Inflammatory macrophage treated with lipopolysaccharide for 1 hour (primary cell): ENCODE results near the gene SLC12A2.

Experiments
- DNase-seq, 2 donors: peaks; one replicate each; pipeline ENCODE4 v3.0.0-alpha.2; 2020 to 2022

The SLC12A2 gene

DNA sequence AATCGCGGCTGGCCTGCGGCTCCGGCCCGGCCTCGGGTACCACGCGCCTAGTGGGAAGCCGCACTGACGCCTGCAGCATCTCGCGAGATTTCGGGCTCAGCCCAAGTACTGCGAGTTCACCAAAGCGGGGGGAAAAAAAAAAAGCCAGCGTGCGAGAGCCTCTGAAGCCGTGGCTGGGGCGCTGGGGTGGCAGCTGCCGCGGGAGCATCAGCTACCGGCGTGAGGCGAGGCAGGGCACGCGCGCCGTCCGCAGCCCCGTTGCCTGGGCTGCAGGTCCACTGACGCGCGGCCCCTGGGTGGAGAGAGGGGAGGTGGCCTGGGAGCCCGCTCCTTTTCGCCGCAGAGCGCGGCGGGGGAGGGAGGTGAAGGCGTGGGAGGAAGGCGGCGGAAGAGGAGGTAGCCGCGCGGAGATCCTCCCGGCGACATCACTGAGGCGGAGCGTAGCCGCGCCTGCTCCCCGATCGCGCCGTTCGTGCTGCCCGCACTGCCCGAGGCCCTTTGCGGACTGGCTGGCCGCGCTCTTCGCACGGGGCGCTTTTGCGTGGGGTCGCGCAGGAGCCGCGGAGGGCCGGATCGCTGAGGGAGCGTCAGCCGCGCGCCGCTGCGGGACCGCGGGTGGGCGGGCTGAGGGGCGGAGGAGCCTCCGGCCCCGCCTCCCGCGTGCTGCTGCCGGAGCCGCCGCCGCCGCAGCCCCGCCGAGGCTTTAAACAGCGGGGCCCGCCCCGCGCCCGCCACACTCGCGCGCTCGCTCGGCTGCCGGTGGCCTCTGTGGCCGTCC is at the start of gene SLC12A2:
TSS of gene SLC12A2 (plus strand) at position 734 of the 778 bp plus-strand sequence. CDS start 189 bp downstream, outside the sequence.
- peak; percentile 90 for DNase-seq

DNA sequence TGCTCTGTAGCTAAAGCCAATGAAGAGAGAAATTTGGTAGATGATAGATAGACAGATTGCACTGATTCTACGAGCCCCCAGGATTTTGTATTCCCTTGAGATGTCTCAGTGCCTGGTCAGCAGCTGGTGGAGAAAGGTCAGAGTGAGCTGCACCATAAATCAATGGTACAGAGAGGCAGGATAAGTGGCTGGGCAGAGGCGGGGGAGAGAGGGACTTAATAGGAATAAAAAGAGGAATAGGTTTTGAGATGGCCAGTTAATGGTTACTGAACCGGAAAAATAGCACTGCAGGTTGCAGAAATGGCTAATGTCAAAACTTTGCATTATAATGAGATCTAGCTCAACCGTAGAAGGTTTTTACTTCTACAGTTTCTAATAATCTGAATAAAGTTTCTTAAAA is 47.9 kb upstream of the SLC12A2 start:
- no peak for DNase-seq

DNA sequence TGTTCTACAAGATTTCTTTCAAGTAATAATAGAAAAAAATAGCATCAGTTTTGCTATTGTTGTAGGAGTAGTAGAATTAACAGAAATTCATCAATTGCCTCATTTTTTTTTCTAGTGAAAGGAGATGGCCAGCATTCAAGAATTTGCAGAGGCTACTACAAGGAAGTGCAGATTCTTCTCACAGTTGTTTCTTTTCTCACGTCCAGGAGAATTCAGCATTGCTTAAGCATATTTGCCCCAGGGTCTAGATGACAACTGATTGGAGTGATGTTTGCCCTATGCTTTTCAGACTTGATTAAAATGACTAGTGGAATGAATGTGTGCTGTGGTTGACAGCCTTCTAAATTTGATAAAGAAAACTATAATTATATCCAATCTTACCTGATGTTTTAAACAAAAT is 46.6 kb upstream of the SLC12A2 start:
- no peak for DNase-seq

DNA sequence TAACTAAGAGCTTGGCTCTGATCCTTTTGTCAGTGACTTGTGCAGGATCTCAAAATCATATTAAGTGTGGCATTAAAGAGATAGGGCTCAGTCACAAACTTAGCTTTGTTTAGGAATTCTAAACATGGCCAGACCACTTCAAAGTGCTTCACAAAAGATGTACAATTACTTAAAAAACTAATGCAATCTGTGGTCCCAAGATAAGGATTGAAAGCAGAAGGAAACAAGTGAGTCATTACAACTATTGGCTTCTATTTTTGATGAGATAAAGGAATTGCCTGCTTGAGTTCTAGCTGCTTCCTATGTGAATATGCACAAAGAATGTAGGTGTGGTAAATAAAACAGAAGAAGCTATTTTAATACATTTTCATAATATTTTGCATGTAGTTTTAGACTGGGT is 44.9 kb upstream of the SLC12A2 start:
- DNase-seq: peak in 1 of 2 donors; percentile 1

DNA sequence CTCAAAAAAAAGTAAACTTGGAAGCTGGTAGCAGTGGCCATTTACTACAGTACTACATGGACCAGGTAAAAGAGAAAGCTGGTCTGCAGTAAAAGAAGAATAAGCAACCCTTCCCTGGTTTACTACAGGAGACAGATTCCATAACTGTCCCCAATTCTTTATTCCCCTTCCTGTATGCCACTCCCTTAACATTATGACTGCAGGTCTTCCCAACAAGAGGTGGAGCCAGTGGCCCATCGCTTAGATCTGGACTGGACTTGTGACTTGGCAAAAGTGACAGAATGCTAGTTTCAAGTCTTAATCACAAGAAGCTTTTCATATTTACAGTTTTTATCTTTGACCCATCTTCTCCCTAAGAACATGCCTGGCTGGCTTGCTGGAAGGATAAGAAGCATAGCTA is 42.6 kb upstream of the SLC12A2 start:
- no peak for DNase-seq

DNA sequence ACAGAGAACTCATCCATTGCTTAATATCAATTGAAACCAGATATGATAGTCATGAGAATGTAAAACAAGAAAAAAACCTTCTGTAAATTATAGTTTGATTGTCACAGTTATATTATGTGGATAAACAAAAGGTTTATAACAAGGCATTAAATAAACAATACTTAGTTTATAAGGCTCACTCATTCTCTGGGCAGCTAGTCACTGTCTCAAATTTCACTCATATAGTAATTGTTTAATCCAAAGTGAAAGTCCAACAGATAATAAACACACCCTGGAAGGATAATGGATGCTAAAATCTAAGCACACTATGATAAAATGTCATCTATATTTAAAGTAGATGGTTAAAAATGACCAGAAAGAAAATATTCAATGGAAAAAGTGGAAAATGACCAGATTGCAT is 30.8 kb upstream of the SLC12A2 start:
- no peak for DNase-seq

DNA sequence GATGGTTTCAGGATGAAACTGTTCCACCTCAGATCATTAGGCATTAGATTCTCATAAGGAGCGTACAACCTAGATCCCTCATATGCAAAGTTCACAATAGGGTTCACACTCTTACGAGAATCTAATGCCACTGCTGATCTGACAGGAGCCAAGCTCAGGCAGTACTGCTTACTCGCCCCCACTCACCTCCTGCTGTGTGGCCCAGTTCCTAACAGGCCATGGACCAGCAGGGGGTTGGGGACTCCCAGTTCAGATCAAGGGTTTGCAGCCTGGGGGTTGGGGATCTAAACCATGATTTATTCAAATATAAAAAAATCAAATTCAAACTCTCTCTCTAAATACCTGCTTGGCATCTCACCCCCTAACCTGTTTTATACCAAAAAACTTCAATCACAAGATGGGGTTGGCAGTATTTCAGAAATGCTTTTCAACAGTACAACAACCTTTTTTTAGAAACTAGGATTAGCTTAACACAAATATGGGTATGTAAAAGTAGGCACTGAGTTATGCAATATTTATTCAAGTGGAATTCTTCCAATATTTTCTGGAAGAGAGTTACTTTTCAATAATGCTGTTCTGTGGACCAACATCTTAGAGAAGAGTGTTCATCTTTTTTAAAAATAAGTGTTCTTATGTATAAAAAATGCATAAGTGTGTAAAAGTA is 30.1 kb upstream of the SLC12A2 start:
- no peak for DNase-seq

DNA sequence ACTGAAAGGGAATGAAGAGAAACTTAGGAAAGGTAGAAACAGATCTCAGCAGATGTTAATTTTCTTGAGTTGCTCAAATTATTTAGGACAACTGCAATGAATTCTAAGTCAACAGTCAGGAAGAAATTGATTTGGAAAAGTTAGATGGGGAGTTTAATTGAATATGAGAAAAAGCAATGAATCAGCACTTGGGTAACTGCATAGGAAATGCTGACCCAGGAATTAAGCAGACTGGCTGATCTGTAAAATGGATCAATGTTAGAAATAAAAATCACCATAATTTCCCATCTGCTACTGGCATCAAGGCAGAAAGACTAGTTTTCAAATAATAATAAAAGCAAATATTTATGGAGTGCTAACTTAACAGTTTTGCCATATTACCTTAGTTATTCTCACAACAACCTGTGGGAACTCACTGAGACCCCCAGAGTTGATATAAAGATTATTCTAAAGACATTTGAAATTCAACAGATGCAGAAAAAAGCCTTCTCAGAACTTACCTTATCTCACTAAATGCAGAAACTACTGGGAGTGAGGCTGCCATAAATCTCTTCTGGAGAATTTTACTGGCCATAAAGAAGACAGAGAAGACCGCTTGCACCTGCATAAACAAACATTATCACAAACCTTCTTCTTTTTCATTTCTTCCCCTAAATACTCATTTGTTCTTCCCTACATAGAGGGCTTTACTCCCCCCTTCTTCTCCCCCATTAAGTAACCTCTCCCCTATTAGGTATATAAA is 22.8 kb upstream of the SLC12A2 start:
- DNase-seq: no peak

DNA sequence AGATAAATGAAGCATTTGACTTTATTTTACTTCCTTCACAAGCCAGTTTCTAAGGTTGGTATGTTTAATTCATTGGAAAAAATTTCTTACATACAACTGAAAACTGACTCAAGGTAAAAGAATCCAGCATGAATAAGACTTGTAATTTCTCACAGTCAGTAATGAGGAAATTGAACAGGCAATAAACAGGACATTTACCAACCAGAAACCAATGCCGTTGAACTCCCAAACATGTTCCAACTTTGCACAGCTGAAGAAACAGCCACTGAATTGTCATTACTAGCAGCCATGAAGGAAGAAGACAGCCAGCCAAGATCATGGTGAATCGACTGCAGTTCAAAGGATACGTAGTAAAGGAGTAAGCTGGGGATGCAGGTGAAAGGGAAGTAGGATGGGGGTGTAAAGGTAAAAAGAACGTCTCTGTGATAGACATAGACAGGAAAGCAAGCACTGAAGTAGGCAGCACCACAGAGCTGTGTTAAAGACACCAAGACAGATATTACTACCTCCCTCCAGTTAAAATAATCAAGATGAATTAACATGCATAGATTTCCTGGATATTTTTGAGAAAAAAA is 21.3 kb upstream of the SLC12A2 start:
- no peak for DNase-seq

DNA sequence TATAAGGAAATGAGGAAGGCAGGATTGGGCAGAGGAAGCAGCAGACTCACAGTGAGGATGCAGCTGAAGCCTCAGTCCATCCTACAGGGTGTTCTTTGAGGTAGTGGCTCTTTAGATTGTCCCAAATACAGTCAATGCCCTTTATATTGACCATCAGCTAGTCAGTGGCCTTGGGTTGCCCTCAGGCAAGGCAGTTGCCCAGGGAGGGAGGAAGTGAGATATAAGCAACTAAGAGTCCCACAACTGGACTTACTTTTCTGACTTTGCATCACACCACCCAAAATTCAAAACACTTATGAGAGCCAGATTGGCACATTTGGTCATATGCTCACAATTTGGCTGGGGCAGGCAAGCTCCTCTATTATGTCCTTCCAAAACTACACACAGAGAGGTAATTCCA is 9.4 kb upstream of the SLC12A2 start:
- no peak for DNase-seq

DNA sequence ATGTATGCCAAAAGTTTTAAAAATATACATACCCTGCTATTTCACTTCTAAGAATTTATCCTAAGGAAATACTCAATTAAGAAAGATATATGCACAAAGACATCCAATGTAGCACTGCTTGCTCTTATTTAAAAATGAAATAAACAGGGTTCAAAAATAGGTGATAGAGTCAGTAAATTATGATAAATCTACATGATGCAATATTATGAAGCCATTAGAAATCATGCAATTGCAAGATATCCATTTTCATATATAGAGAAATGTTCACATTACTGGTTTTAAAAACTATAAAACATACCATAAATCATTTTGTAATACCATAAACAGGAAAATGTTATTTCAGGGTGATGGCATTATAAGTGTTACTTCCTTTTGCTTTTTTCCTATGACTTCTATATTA is 8.6 kb upstream of the SLC12A2 start:
- DNase-seq: no peak

DNA sequence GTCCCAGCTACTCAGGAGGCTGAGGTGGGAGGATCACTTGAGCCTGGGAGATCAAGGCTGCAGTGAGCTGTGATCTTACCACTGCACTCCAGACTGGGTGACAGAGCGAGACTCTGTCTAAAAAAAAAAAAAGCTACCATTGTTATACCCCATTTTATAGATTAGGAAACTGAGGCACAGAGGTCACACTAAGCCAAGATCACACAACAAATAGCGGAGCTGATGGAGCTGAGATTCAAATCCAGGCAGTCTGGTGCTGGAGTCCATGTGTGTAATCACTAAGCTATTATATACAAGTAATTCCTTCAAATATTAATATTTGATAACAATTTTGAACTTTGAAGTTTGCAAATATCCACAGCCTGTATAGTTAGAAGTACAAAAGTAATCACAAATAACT is 6.0 kb upstream of the SLC12A2 start:
- DNase-seq: no peak

DNA sequence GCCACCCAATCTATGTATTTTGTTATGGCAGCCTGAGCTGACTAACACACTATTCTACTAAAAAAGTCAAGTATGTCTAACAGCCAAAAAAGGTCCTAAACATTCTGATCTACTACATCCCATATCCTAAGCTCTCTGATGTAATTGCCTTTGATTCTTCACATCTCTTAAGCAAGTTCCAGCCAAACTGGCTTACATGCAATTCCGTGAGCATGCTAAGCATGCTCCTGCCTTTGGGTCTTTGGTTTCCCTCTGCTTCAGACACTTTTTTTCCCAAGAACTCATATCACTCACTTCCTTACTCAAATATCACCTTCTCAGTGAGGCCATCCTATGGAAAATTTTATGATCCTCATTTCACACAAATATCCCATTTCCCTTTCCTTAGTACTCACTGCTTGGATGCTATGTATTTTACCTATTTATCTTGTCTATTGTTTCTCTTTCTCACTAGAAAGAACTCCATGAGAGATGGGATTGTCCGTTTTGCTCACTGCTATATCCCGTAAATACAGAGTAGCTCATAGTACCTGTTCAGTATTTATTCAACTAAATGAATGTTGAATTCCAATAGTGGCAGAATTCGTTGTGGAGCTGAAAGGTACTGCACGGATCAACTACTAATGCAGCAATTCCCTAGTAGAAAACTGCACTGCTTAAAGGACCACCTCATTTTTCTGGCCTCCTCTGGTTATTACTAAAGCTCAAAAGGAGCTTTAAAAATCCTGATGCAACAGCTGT is 2.3 kb upstream of the SLC12A2 start:
- no peak for DNase-seq

DNA sequence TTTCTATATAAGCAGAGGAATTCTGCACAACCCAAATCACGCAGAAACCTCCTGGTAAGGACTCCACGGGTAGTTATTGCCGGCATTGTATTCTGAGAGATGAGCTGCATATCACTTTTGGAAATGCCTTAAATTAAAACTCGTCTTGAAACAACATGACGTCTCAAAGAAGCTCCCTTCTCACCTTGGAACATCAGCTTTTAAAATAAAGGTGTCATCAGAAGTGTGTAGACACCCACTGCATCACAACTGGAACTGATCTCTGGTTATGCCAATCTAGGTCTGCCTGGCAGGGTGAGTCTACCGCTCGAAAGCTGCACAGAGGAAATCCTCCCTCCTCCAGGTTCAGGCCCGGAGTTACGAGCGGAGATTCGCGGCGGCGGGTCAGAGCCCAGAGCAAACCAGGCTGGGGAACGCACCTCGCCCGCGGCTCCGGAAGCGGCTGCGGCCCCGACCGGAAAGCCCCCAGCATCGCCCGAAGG is 974 bp upstream of the SLC12A2 start:
- DNase-seq: no peak

DNA sequence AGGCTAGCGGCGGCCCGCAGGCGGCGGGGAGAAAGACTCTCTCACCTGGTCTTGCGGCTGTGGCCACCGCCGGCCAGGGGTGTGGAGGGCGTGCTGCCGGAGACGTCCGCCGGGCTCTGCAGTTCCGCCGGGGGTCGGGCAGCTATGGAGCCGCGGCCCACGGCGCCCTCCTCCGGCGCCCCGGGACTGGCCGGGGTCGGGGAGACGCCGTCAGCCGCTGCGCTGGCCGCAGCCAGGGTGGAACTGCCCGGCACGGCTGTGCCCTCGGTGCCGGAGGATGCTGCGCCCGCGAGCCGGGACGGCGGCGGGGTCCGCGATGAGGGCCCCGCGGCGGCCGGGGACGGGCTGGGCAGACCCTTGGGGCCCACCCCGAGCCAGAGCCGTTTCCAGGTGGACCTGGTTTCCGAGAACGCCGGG is 253 bp downstream of the SLC12A2 start:
- no peak for DNase-seq

DNA sequence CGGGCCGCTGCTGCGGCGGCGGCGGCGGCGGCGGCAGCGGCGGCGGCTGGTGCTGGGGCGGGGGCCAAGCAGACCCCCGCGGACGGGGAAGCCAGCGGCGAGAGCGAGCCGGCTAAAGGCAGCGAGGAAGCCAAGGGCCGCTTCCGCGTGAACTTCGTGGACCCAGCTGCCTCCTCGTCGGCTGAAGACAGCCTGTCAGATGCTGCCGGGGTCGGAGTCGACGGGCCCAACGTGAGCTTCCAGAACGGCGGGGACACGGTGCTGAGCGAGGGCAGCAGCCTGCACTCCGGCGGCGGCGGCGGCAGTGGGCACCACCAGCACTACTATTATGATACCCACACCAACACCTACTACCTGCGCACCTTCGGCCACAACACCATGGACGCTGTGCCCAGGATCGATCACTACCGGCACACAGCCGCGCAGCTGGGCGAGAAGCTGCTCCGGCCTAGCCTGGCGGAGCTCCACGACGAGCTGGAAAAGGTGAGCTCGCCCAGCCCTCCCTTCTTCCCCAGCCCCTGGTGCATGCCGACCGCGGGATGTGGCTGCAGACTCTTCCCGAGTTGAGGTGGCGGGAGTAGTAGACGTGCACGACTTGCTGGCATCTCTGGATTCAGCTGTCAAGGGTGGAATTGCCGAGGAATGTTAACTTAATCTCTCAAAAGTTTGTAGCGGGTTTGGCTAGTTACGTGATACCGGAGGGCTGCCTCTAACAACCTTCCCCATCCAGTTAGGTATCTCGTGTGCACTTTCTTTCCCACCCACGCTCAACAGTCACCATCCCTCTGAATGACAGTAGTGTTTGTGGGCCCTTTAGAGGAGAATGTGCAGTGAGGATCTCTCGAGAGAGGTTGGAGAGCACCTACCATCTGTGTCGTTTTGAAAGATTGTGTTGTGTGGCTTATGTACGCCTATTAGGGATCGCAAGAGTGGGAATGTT is 932 bp downstream of the SLC12A2 start:
- no peak for DNase-seq

DNA sequence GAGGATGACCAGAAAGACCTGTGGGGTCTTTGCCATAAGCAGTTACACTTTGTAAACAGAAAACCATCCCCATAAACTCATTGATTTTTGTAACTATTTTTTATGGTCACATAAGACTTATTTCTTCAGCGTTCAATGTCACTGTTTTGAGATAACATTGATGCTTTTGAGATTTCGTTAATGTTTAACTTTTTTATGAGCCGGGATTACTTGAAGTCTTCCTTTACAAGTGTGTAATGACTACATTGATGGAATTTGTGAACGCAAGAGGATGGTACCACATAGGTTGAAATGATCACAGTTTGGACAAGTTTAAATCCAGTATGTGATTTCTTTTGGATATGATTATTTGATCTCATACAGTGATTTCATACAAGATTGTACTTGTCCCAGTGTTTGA is 1.8 kb downstream of the SLC12A2 start:
- DNase-seq: no peak

DNA sequence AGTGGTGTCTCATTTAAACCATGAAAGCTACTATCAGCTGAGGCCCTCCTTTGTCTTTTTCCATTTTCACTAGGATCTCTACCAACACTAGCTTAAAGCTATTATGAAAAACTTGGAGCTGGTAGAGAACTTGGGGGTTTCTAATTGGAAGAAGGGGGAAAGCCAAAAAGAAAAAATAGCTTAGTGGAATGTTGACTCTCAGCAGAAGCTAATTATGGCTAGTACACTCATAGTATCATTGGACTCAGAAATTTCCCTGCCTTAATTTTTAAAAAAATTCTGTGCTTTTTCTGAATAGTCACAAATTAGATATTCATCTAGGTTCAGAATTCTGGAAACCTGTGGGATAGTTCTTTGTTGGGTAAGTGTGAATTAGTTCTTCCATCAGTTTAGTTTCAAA is 8.0 kb downstream of the SLC12A2 start:
- no peak for DNase-seq

DNA sequence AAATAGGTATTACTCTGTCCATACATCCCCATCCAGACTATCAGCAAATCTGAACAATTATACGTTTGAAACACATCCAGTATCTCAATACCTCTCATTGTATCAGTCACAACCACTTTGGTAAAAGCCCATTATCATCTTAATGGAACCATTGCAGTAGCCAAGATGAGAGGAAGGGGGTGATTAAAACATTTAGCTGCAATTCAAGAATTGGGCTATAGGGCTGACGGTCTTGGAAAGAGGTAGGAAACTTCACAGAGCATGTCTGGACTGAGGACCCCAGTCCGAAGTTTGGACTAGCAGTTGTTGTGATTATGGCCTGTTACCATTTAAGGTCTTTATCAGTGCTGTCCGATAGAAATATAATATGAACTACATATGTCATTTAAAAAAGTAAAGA is 8.6 kb downstream of the SLC12A2 start:
- no peak for DNase-seq

DNA sequence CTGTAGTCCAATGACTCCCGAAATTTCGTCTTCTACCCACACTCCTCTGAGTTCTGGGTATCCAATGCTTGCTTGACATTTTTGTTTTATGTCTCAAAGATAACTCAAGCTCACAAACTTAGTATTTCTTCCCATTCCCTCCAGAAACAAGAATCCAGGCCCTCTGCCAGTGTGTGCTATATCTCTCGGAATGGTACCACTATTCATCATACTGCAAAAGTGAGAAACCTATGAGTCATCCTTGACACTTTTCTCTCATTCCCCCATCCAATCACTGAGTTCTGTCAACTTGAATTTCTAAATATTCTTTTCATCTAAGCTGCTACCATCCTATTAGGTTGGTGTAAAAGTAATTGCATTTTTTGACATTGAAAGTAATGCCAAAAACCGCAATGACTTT is 9.8 kb downstream of the SLC12A2 start:
- DNase-seq: no peak

DNA sequence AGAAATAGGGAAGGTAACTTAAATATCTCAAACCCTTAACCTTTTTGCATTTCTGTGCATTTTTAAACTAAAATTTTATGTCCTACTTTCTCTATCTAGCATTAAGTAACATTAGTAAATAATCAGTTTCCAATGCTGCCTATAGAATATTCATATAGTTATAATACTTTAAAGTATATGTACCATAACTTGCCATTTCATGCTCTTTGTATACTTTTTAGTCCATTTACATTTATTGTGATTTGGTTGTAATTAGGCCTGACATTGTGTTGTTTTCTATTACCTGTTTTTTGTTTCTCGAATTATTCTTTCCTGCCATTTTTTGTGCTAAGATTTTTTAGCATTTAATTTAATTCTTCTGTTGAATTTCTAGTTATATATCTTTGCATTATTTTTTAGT is 13.7 kb downstream of the SLC12A2 start:
- no peak for DNase-seq

DNA sequence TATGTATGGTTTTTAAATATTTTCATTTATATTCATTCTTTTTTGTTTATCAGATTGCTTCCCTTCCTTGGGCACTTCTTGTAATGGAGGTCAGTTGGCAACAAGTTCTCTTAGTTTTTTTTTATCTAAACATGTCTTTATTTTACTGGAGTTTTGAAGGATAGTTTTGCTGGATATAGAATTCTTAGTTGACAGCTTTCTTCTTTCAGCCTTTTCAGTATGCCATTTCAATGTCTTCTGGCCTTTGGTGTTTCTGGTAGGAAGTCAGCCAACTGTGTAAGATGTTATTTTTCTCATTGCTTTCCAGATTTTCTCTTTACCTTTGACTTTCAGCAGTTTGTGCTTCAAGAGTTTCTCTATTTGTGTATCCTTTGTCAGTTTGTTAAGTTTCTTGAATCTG is 14.2 kb downstream of the SLC12A2 start:
- DNase-seq: no peak
